Prostate gland (tissue), 2 donors: ENCODE data around the gene CIDEB.

Experiments used
- CTCF ChIP-seq, 4 experiments: fragments of 200-600 bp in 2 of 4; fragments of 450-650 bp in 2 of 4; sonication (generic) in 2 of 4; IDR thresholded peaks; 1 replicate in 3 of 4; 2 replicates in 1 of 4; pipeline ENCODE4 v1.5.1; 2016 to 2019; ENCODE audit warnings: antibody characterized with exemption in 4 of 4, mild to moderate bottlenecking in 2 of 4, moderate library complexity in 2 of 4
- POLR2A ChIP-seq: fragments of 450-650 bp; IDR thresholded peaks from one replicate; pipeline ENCODE4 v1.6.1; 2016; ENCODE audit warnings: antibody characterized with exemption, mild to moderate bottlenecking
- POLR2AphosphoS5 ChIP-seq: sonication (generic); formaldehyde crosslinking; IDR thresholded peaks from one replicate; pipeline ENCODE4 v1.6.1; 2017; ENCODE audit warnings: antibody characterized with exemption

DNA sequence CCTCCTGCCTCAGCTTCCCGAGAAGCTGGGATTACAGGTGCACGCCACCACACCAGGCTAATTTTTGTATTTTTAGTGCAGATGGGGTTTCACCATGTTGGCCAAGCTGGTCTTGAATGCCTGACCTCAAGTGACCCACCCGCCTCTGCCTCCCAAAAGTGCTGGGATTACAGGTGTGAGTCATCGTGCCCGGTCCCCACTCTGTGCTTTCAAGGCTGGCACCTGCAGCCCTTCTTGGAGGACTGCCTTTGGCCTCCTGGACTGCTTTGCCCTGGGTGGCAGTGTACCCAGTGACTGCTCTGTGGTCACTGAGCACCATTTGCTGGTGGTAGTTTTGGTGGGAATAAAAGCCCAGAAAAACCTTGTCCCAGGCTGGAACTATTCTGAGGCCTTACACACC, 20.8 kb downstream of the CIDEB start:
- TF ChIP-seq CTCF (IDR thresholded peaks at IDR 0.05) (no peak), POLR2AphosphoS5 (no peak), POLR2A (no peak)
